Keratinocyte (primary cell): Measurements from ENCODE around the gene CLDN20.

Source experiments
- CTCF ChIP-seq, 3 experiments: IDR thresholded peaks in 1 of 3; conservative IDR thresholded peaks in 1 of 3; optimal IDR thresholded peaks in 1 of 3; 2 replicates in 2 of 3; 3 replicates in 1 of 3; pipeline versions ENCODE3 to v1.5.1; 2011; ENCODE audit warnings: low read length in 3 of 3, mild to moderate bottlenecking in 3 of 3, moderate library complexity in 2 of 3, control low read depth in 1 of 3, inconsistent platforms in 1 of 3; ENCODE audit not compliant: insufficient read depth in 2 of 3; ENCODE audit errors: extremely low read depth in 1 of 3
- EZH2 ChIP-seq: IDR thresholded peaks from one replicate; pipeline ENCODE4 v1.6.1; 2012; ENCODE audit warnings: inconsistent platforms, mild to moderate bottlenecking, low read length, moderate library complexity

GRCh38 chr6:155247618-155248007 is 16.2 kb upstream of the CLDN20 start:
- TF ChIP-seq CTCF (optimal IDR thresholded peaks at IDR 0.05 in 1 of 3, IDR thresholded peaks at IDR 0.05 in 1 of 3, conservative IDR thresholded peaks at IDR 0.05 in 1 of 3; ENCODE audit: extremely low read depth in 1 of 3, insufficient read depth in 2 of 3, low read length in 3 of 3): no peak
- TF ChIP-seq EZH2: no peak
